Upper lobe of left lung (tissue), 6 donors: ENCODE measurements around the gene NUDT6. TPM values are rescaled to one million over a fixed set of nuclear protein-coding genes. Genes with fewer than 3 reads are reported as not detected.

Source experiments
- ATAC-seq, 2 donors: fragments of 200-7000 bp; cut with Tn5 transposase; one replicate each; pipeline ENCODE4 v1.9.1; 2022; ENCODE audit warnings: mild to moderate bottlenecking in 2 of 2, moderate library complexity in 2 of 2; ENCODE audit not compliant: low FRiP score in 2 of 2
- DNase-seq, 2 donors: peaks; one replicate each; pipeline ENCODE4 v3.0.0-alpha.2; 2019 to 2020
- H3K27ac ChIP-seq, 4 donors: fragments of 200-600 bp; sonication (generic); one replicate each; pipeline ENCODE4 v1.5.1; 2016 to 2019
- H3K27me3 ChIP-seq, 4 donors: fragments of 200-600 bp; sonication (generic); one replicate each; pipeline ENCODE4 v1.5.1; 2017 to 2019
- H3K36me3 ChIP-seq, 4 donors: fragments of 200-600 bp; sonication (generic); one replicate each; pipeline ENCODE4 v1.5.1; 2016 to 2019
- H3K4me1 ChIP-seq, 4 donors: fragments of 200-600 bp; sonication (generic); one replicate each; pipeline ENCODE4 v1.5.1; 2018 to 2019
- H3K4me3 ChIP-seq, 4 donors: fragments of 200-600 bp; sonication (generic); one replicate each; pipeline ENCODE4 v1.5.1; 2017 to 2019; ENCODE audit warnings: mild to moderate bottlenecking in 2 of 4, moderate library complexity in 1 of 4
- H3K9me3 ChIP-seq, 4 donors: fragments of 200-600 bp; sonication (generic); one replicate each; pipeline ENCODE4 v1.5.1; 2018 to 2019
- CTCF ChIP-seq, 6 experiments: fragments of 450-650 bp in 4 of 6; fragments of 200-600 bp in 2 of 6; sonication (generic) in 2 of 6; IDR thresholded peaks; one replicate each; pipeline ENCODE4 v1.5.1; 2016 to 2019; ENCODE audit warnings: antibody characterized with exemption in 6 of 6
- EP300 ChIP-seq, 4 donors: sonication (generic); formaldehyde crosslinking; IDR thresholded peaks; one replicate each; pipeline ENCODE4 v1.5.1; 2017; ENCODE audit warnings: antibody characterized with exemption in 4 of 4, control low read depth in 2 of 4
- POLR2A ChIP-seq, 4 donors: fragments of 450-650 bp; IDR thresholded peaks; one replicate each; pipeline ENCODE4 v1.5.1; 2016 to 2017; ENCODE audit warnings: antibody characterized with exemption in 4 of 4, mild to moderate bottlenecking in 2 of 4
- POLR2AphosphoS5 ChIP-seq, 2 donors: sonication (generic); formaldehyde crosslinking; IDR thresholded peaks; one replicate each; pipeline ENCODE4 v1.5.1; 2017; ENCODE audit warnings: antibody characterized with exemption in 2 of 2
- WGBS, 2 donors: methylation state at CpG; one replicate each; pipeline ENCODE4 v1.1.5; 2017 to 2018; 5-methylcytosine and 5-hydroxymethylcytosine counted together
- total RNA-seq, 6 donors: library from RNA; depleted of rRNA in 4 of 6; stranded (reverse); fragments of >200 nt in 4 of 6; gene quantifications; one replicate each; pipeline versions ENCODE4 v1.1.0 to v1.2.1, GENCODE V29; 2016 to 2021
- donor health status: DM: no; HTN: no; CAD: no; lungs with moderate emphysema.
- donor health status: DM: no; HTN: yes; CAD: no; lungs with severe emphysema.

The NUDT6 gene
- total RNA-seq, 6 donors from 2014 or later, result 3.1 to 10.3 (median 6.3) TPM

DNA sequence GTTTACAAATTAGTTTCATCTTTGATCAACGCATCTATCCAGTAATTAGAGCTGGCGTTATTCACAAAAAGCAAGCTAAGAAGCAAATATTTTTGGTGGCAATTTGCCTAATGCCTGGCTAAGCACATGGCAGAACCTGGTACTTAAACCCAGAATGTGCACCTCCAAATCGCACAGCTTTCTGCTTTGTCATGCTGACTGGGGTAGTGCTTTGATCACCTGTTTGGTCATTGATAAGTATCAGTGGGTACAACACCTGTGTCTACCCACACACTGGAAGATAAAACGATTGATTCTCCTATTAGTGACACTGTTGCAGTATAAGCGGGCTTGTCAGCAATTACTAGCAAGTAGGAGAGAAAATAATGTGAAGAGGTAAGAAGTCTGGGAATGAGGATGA is 1.9 kb downstream of the NUDT6 start:
- Histone ChIP-seq H3K27me3 (no peaks in the 10 kb centered on the region), H3K36me3 (no peaks in the 10 kb centered on the region), H3K27ac (no peak overlapping the region), H3K4me1 (peaks cover 8 to 26% (median 12%) of the 10 kb centered on the region in 4 donors), H3K4me3 (no peak overlapping the region), H3K9me3 (no peaks in the 10 kb centered on the region)
- WGBS, 2 donors, result 69 to 73% methylated on average over 5 of the region's 5 CpGs
- no peak for TF ChIP-seq EP300 (IDR thresholded peaks at IDR 0.05)
- no peak for TF ChIP-seq POLR2A (IDR thresholded peaks at IDR 0.05)
- no peak for TF ChIP-seq CTCF (IDR thresholded peaks at IDR 0.05)
- no peak for TF ChIP-seq POLR2AphosphoS5 (IDR thresholded peaks at IDR 0.05)
- DNase-seq (no peak), ATAC-seq (no peak)

- no peak for ATAC-seq
- Histone ChIP-seq H3K27me3 (no peaks in the 10 kb centered on the region), H3K27ac (no peak overlapping the region), H3K4me1 (peaks cover 0 to 13% (median 3%) of the 10 kb centered on the region in 4 donors), H3K9me3 (no peaks in the 10 kb centered on the region), H3K4me3 (no peak overlapping the region), H3K36me3 (no peaks in the 10 kb centered on the region)
- DNase-seq, result no peak
- TF ChIP-seq CTCF (IDR thresholded peaks at IDR 0.05), result no peak
- no peak for TF ChIP-seq POLR2A (IDR thresholded peaks at IDR 0.05)
- TF ChIP-seq EP300 (IDR thresholded peaks at IDR 0.05), result no peak
- TF ChIP-seq POLR2AphosphoS5 (IDR thresholded peaks at IDR 0.05), result no peak
- WGBS, 2 donors, result 89 to 90% methylated on average over 5 of the region's 5 CpGs
These were observed 4.7 kb downstream of the NUDT6 start for GRCh38 chr4:122917731-122918130.

- WGBS, 2 donors, result 66 to 69% methylated on average over 3 of the region's 3 CpGs
- Histone ChIP-seq H3K4me1 (no peaks in the 10 kb centered on the region), H3K9me3 (no peaks in the 10 kb centered on the region), H3K27ac (no peak overlapping the region), H3K4me3 (no peak overlapping the region), H3K36me3 (peaks cover 0 to 2% (median 0%) of the 10 kb centered on the region in 4 donors), H3K27me3 (no peaks in the 10 kb centered on the region)
- DNase-seq, result no peak
- ATAC-seq, result no peak
- TF ChIP-seq CTCF (IDR thresholded peaks at IDR 0.05) (no peak), POLR2A (IDR thresholded peaks at IDR 0.05) (no peak), EP300 (IDR thresholded peaks at IDR 0.05) (no peak), POLR2AphosphoS5 (IDR thresholded peaks at IDR 0.05) (no peak)
These were observed 7.5 kb downstream of the NUDT6 start for GRCh38 chr4:122914938-122915337.

DNA sequence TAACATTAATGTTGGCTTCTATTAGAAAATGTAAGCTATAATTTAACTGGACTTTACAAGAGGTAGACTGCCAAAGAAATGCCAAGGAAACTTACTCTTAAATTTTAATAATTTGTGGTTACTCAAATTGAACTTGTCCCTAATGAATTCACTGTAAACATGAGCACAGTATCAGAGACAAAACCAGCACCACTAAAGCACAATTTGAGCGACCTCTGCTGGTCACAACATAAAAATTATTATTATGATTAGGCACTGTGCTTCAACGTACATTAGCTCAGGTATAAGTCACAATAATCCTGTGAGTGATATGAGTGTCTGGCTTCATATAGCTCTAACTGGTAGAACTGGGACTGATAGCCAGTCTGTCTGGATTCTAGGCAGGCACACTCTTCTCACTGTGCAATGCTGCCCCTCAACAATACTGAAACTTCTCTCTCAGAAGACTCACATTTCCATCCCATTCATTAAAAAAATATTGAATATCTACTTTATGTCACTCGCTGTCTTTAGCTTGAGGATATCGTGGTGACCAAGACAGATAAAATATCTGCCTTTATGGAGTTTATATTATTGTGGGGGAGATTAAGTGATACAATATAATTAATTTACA is 8.0 kb downstream of the NUDT6 start:
- Histone ChIP-seq H3K4me3 (no peak overlapping the region), H3K4me1 (no peaks in the 10 kb centered on the region), H3K27ac (no peak overlapping the region), H3K27me3 (no peaks in the 10 kb centered on the region), H3K9me3 (no peaks in the 10 kb centered on the region), H3K36me3 (peaks cover 0 to 6% (median 0%) of the 10 kb centered on the region in 4 donors)
- peak in 2 of 6 experiments; percentile 24 to 43 for TF ChIP-seq CTCF (IDR thresholded peaks at IDR 0.05)
- TF ChIP-seq POLR2AphosphoS5 (IDR thresholded peaks at IDR 0.05), result no peak
- no peak for TF ChIP-seq POLR2A (IDR thresholded peaks at IDR 0.05)
- no peak for TF ChIP-seq EP300 (IDR thresholded peaks at IDR 0.05)
- 57 to 62% methylated on average over 4 of the region's 4 CpGs for WGBS, 2 donors
- ATAC-seq (peak; percentile 62 to 72), DNase-seq (no peak)
